ENCODE data around the gene ALAS2.

DNA sequence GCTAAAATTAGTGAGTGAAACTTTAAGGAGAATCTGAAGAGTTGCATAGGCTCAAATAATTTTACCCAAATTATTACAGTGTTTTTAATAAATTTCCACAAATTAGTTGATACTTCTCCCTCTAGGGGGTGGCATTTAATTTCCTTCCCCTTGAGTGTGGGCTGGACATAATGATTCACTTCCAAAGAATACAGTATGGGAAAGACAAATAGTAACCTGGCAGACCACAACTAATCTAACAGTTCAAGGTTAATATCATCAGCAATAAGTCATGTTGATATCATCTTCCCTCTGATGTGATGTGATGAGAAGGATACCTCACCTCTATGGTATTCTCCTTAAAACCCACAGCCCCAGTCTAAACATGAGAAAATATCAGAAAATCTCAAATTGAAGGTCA lies 52.3 kb downstream of the ALAS2 start:
- TF ChIP-seq CTCF (conservative IDR thresholded peaks at IDR 0.05 in 1 of 2, IDR thresholded peaks at IDR 0.05 in 1 of 2; ENCODE audit: low read depth in 1 of 2, low read length in 2 of 2) = no peak
- no peak for TF ChIP-seq EZH2 (IDR thresholded peaks at IDR 0.05; ENCODE audit: low read length, missing control alignments)

Measured in fibroblast of lung (primary cell).